NCI-H1092 (cell line): ENCODE measurements around the gene FSTL4.
"Not testable (repeated sequence)": the region's sequence is repeated elsewhere in the genome, so short reads cannot be mapped to it uniquely, and the experiment has no call there.

Experiments used
- DNase-seq: peaks from one replicate; lab custom pipeline; 2025; lab: John Stamatoyannopoulos, UW

The FSTL4 gene

GRCh38 chr5:133552925-133553525 lies 59.3 kb downstream of the FSTL4 start:
- DNase-seq = peak; percentile 15

GRCh38 chr5:133546500-133546899 lies 65.8 kb downstream of the FSTL4 start:
- no peak for DNase-seq

GRCh38 chr5:133544346-133544745 lies 68.0 kb downstream of the FSTL4 start:
- no peak for DNase-seq

GRCh38 chr5:133539818-133540217 lies 72.5 kb downstream of the FSTL4 start:
- no peak for DNase-seq

GRCh38 chr5:133538718-133539117 lies 73.6 kb downstream of the FSTL4 start:
- DNase-seq = no peak

- DNase-seq = not testable (repeated sequence)
These were observed 77.0 kb downstream of the FSTL4 start for GRCh38 chr5:133535241-133535929.

GRCh38 chr5:133534566-133534965 lies 77.8 kb downstream of the FSTL4 start:
- DNase-seq = no peak

- no peak for DNase-seq
These were observed 78.8 kb downstream of the FSTL4 start for GRCh38 chr5:133533541-133533940.

- no peak for DNase-seq
These were observed 80.7 kb downstream of the FSTL4 start for GRCh38 chr5:133531594-133531993.

GRCh38 chr5:133531178-133531577 lies 81.2 kb downstream of the FSTL4 start:
- DNase-seq = no peak

GRCh38 chr5:133530270-133530669 lies 82.1 kb downstream of the FSTL4 start:
- DNase-seq = no peak

- DNase-seq = no peak
These were observed 83.5 kb downstream of the FSTL4 start for GRCh38 chr5:133528841-133529240.

GRCh38 chr5:133527311-133527710 lies 85.0 kb downstream of the FSTL4 start:
- DNase-seq = no peak

- no peak for DNase-seq
These were observed 86.0 kb downstream of the FSTL4 start for GRCh38 chr5:133526368-133526767.

GRCh38 chr5:133525126-133525525 lies 87.2 kb downstream of the FSTL4 start:
- no peak for DNase-seq

- no peak for DNase-seq
These were observed 87.7 kb downstream of the FSTL4 start for GRCh38 chr5:133524666-133525065.

- DNase-seq = no peak
These were observed 88.3 kb downstream of the FSTL4 start for GRCh38 chr5:133523961-133524586.

GRCh38 chr5:133523013-133523658 lies 89.2 kb downstream of the FSTL4 start:
- no peak for DNase-seq

GRCh38 chr5:133521801-133522200 lies 90.5 kb downstream of the FSTL4 start:
- no peak for DNase-seq

- no peak for DNase-seq
These were observed 91.2 kb downstream of the FSTL4 start for GRCh38 chr5:133520991-133521706.

- no peak for DNase-seq
These were observed 92.3 kb downstream of the FSTL4 start for GRCh38 chr5:133520062-133520461.

- no peak for DNase-seq
These were observed 93.2 kb downstream of the FSTL4 start for GRCh38 chr5:133519191-133519590.
